ENCODE measurements around the gene CHERP.

DNA sequence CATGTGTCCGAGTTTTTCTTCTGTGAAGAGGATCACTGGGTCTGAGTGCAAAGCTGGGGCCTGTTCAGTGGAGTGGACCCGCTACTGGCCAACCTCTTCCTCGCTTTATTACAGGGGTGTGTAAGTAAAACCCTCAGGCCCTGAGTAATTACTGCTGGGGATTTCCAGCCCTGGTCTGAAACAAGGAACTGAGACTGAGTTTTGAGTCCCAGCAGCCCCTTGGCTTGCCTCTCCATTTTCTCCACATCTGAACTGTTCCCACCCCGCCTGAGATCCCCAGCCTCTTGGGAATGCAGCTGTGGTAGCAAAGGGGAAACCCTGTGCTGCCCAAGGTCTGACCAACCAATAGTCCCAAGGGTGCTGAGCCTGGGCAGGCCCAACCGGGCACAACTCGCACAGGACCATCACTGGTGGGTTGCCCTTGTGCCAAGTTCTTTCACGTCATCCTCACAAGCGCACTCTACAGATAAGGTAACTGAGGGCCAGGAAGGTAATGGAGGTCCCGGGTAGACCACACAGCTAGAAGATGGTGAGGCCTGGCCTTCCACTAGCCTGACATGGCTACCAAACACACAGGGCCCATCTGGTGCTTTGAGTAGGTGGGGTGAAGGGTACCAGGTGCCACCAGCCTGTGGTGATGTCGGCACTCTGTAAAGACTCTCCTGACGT lies 43.7 kb upstream of the CHERP start:
- TF ChIP-seq EZH2 (IDR thresholded peaks at IDR 0.05) (no peak), POLR2AphosphoS5 (IDR thresholded peaks at IDR 0.05; ENCODE audit: borderline replicate concordance, low read depth, low read length) (no peak)
